AG09319 (cell line): ENCODE measurements around the gene CSN3.

Experiments
- DNase-seq: peaks from one replicate; pipeline ENCODE4 v3.0.0-alpha.2; 2010; ENCODE audit warnings: low read depth; ENCODE audit errors: extremely low read depth
- TF ChIP-seq, protein P1 (sequence below): IDR thresholded peaks from 2 replicates; pipeline ENCODE4 v1.5.1; 2011; ENCODE audit warnings: low read depth, mild to moderate bottlenecking, inconsistent platforms, low read length, moderate library complexity

Gene CSN3

DNA sequence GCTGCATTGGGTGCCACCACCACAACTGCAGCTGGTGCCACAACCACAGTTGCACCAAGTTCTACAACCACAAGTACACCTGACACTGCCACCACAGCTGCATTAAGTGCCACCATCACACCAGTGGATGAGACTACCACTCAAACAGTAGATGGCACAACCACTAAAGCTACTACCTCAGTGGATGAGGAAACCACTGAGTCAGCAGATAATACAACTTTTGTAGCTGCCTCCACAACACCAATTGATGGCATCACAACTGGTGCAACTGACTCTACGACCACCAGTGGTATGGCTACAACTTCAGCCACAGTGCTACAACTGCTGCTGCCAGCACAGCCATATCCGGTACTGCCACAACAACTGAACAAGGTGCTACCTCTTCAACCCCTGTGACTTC lies 57.2 kb downstream of the CSN3 start:
- no peak for DNase-seq
- TF ChIP-seq, protein P1, sequence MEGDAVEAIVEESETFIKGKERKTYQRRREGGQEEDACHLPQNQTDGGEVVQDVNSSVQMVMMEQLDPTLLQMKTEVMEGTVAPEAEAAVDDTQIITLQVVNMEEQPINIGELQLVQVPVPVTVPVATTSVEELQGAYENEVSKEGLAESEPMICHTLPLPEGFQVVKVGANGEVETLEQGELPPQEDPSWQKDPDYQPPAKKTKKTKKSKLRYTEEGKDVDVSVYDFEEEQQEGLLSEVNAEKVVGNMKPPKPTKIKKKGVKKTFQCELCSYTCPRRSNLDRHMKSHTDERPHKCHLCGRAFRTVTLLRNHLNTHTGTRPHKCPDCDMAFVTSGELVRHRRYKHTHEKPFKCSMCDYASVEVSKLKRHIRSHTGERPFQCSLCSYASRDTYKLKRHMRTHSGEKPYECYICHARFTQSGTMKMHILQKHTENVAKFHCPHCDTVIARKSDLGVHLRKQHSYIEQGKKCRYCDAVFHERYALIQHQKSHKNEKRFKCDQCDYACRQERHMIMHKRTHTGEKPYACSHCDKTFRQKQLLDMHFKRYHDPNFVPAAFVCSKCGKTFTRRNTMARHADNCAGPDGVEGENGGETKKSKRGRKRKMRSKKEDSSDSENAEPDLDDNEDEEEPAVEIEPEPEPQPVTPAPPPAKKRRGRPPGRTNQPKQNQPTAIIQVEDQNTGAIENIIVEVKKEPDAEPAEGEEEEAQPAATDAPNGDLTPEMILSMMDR = no peak

DNA sequence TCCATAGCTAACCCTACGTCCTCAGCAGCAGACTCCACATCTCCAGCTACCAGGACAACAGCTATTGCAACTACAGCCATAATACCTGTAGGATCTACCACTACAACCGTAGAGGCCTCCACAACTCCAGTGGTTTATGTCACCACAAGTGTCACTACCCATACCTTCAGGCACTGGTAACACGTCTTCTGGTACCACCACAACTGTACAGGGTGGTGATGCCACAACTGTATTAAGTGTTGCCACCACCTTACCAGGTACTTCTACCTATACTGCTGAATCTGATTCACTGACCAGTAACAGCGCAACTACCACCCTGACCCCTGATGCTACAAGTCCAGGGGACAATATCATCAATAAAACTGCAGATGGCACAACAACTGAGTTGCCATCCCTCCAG lies 57.8 kb downstream of the CSN3 start:
- DNase-seq = no peak

More for the DNA sequence above, 57.8 kb downstream of the CSN3 start:
- TF ChIP-seq, protein P1 = no peak
